ENCODE measurements around the gene SMIM7.

SMIM7 gene

GRCh38 chr19:16627193-16627927 lies 32.6 kb downstream of the SMIM7 start:
- no peaks in the 10 kb centered on the region for H3K9me3 ChIP-seq (replicated peaks; ENCODE audit: insufficient read depth, low read length)

GRCh38 chr19:16626796-16627192 lies 33.1 kb downstream of the SMIM7 start:
- Histone ChIP-seq H3K4me3 (ENCODE audit: low read length) (peak overlapping the region; percentile 97), H3K4me1 (ENCODE audit: low read length) (peaks cover 42% of the 10 kb centered on the region), H3K27ac (ENCODE audit: low read length) (peak overlapping the region; percentile 43; the same call in 1 of the 2 replicates), H4K20me1 (ENCODE audit: insufficient read depth, low read length) (peaks cover 39% of the 10 kb centered on the region), H3F3A (ENCODE audit: insufficient read depth, low read length) (peaks cover 33% of the 10 kb centered on the region), H2AFZ (ENCODE audit: low read length) (no peak overlapping the region), H3K9ac (ENCODE audit: low read length) (peak overlapping the region; percentile 90), H3K4me2 (ENCODE audit: low read depth, low read length) (peak overlapping the region; percentile 91), H3K36me3 (replicated peaks; ENCODE audit: insufficient read depth, low read length) (no peaks in the 10 kb centered on the region; the same call in 1 of the 2 replicates), H3K79me2 (ENCODE audit: low read length) (peaks cover 73% of the 10 kb centered on the region), H3K9me2 (replicated peaks; ENCODE audit: insufficient read depth, low read length) (no peaks in the 10 kb centered on the region), H3K27me3 (replicated peaks; ENCODE audit: insufficient read depth, low read length) (no peaks in the 10 kb centered on the region), H3K9me3 (replicated peaks; ENCODE audit: insufficient read depth, low read length) (no peaks in the 10 kb centered on the region)
- TF ChIP-seq EZH2 (optimal IDR thresholded peaks at IDR 0.05; ENCODE audit: low read depth, low read length) = no peak
- TF ChIP-seq, protein P1, sequence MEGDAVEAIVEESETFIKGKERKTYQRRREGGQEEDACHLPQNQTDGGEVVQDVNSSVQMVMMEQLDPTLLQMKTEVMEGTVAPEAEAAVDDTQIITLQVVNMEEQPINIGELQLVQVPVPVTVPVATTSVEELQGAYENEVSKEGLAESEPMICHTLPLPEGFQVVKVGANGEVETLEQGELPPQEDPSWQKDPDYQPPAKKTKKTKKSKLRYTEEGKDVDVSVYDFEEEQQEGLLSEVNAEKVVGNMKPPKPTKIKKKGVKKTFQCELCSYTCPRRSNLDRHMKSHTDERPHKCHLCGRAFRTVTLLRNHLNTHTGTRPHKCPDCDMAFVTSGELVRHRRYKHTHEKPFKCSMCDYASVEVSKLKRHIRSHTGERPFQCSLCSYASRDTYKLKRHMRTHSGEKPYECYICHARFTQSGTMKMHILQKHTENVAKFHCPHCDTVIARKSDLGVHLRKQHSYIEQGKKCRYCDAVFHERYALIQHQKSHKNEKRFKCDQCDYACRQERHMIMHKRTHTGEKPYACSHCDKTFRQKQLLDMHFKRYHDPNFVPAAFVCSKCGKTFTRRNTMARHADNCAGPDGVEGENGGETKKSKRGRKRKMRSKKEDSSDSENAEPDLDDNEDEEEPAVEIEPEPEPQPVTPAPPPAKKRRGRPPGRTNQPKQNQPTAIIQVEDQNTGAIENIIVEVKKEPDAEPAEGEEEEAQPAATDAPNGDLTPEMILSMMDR (IDR thresholded peaks at IDR 0.05; ENCODE audit: low read length) = no peak
- no peak for TF ChIP-seq EZH2phosphoT487 (IDR thresholded peaks at IDR 0.05; ENCODE audit: low read length)
- DNase-seq = no peak

More at GRCh38 chr19:16627193-16627927, 32.6 kb downstream of the SMIM7 start:
- Histone ChIP-seq H3K9ac (ENCODE audit: low read length) (peak overlapping the region; percentile 90), H3K4me3 (ENCODE audit: low read length) (peak overlapping the region; percentile 97), H3K4me1 (ENCODE audit: low read length) (peaks cover 44% of the 10 kb centered on the region), H3K27ac (ENCODE audit: low read length) (peak overlapping the region; percentile 43; the same call in 1 of the 2 replicates), H3K27me3 (replicated peaks; ENCODE audit: insufficient read depth, low read length) (no peaks in the 10 kb centered on the region), H2AFZ (ENCODE audit: low read length) (no peak overlapping the region), H3K9me2 (replicated peaks; ENCODE audit: insufficient read depth, low read length) (no peaks in the 10 kb centered on the region), H4K20me1 (ENCODE audit: insufficient read depth, low read length) (peaks cover 34% of the 10 kb centered on the region), H3K79me2 (ENCODE audit: low read length) (peaks cover 67% of the 10 kb centered on the region), H3F3A (ENCODE audit: insufficient read depth, low read length) (peaks cover 33% of the 10 kb centered on the region), H3K36me3 (replicated peaks; ENCODE audit: insufficient read depth, low read length) (no peaks in the 10 kb centered on the region; the same call in 1 of the 2 replicates), H3K4me2 (ENCODE audit: low read depth, low read length) (peak overlapping the region; percentile 91)
- DNase-seq = no peak
- TF ChIP-seq, protein P1 (IDR thresholded peaks at IDR 0.05; ENCODE audit: low read length) = no peak
- TF ChIP-seq EZH2 (optimal IDR thresholded peaks at IDR 0.05; ENCODE audit: low read depth, low read length) = no peak
- TF ChIP-seq EZH2phosphoT487 (IDR thresholded peaks at IDR 0.05; ENCODE audit: low read length) = no peak

DNA sequence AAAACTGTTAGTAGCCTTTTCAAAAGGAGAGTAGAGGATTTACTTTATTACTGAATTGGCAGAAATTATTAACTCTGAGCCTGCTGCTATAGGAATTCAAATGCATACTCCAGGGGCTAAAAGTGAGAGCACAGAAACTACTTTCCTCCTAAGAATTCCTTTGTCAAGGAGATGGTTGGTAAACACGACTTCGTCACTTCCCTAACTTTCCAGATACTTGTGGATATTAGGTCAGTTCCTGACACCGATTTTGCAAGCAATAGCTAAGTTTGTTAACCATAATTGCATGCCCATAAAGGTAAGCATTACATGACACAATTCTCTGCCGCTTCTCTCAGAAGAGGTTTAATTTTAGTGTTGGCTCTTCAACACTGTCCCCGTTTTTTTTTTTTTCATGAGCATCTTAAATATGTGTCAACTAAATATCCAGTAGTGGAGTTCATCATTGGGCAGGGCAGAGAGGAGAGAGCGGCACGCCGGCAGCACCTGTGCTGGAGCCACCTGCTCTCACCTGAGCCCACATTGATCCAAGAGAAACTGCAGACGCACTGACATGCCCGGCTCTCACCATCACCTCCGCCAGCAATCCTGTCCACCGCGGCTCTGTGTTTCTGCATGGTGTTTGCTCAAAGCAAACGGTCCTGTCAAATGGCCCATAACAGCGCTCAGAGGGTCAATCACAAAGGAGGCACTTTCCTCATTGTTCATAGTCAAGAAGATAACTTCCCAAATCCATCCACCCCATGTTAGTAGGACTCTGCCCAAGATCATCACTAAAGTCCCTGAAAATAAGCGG lies 34.6 kb downstream of the SMIM7 start:
- H2AFZ ChIP-seq (ENCODE audit: low read length) = no peak overlapping the region
- no peaks in the 10 kb centered on the region for H3K9me2 ChIP-seq (replicated peaks; ENCODE audit: insufficient read depth, low read length)
- H3K9me3 ChIP-seq (replicated peaks; ENCODE audit: insufficient read depth, low read length) = no peaks in the 10 kb centered on the region
- H3K4me3 ChIP-seq (ENCODE audit: low read length) = no peak overlapping the region
- TF ChIP-seq EZH2phosphoT487 (IDR thresholded peaks at IDR 0.05; ENCODE audit: low read length) = no peak
- no peak for TF ChIP-seq EZH2 (optimal IDR thresholded peaks at IDR 0.05; ENCODE audit: low read depth, low read length)
- TF ChIP-seq, protein P1 (IDR thresholded peaks at IDR 0.05; ENCODE audit: low read length) = no peak
- peak overlapping the region; percentile 91; the same call in 1 of the 2 replicates for H3K4me2 ChIP-seq (ENCODE audit: low read depth, low read length)
- DNase-seq = no peak
- H3K4me1 ChIP-seq (ENCODE audit: low read length) = peaks cover 41% of the 10 kb centered on the region
- peaks cover 28% of the 10 kb centered on the region for H3F3A ChIP-seq (ENCODE audit: insufficient read depth, low read length)
- peaks cover 51% of the 10 kb centered on the region for H4K20me1 ChIP-seq (ENCODE audit: insufficient read depth, low read length)
- peaks cover 78% of the 10 kb centered on the region for H3K79me2 ChIP-seq (ENCODE audit: low read length)
- peak overlapping the region; percentile 49; the same call in 1 of the 2 replicates for H3K9ac ChIP-seq (ENCODE audit: low read length)
- no peaks in the 10 kb centered on the region for H3K27me3 ChIP-seq (replicated peaks; ENCODE audit: insufficient read depth, low read length)
- H3K36me3 ChIP-seq (replicated peaks; ENCODE audit: insufficient read depth, low read length) = no peaks in the 10 kb centered on the region; the same call in 1 of the 2 replicates
- no peak overlapping the region for H3K27ac ChIP-seq (ENCODE audit: low read length)
